ENCODE measurements around the gene TMEM63C.

TMEM63C gene

DNA sequence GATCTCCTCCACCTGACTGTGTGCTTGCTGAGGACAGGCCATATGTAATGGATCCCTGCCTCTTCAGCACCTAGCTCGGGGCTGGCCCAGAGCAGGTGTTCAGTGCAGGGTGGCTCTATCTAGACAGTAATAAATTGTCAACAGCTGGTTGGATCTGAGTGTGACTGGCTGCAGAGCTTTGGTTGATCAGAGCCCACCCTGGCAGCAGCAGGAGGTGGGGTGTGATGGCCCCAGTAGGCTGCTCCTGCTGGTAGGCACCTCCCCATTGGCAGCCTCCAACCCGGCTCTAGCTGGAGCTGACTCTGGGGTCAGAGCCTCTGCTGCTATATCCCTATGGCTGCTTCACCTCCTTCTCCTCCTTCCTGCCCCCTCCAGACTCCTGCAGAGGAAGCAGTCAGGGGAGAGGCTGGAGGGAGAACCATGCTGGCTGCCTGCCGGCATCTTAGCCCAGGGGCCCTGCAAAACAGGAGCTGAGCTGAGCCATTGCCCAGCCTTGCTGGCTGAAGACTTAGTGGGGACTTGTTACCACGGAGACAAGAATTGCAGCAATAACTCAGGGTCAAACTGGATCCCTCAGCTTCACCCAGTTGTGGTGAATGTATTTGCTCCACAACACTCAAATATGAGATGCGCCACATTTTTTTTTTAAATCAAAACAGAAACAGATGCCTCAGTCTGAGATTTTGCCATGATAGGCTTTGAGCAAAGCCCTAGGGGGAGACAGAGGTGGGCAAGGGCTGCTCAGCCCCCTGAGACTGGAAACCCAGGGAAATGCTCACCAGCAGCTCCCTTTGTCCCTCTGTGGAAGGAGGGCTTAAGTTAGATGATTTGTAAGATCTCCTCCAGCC, 22.2 kb downstream of the TMEM63C start:
- Histone ChIP-seq H3K9ac (ENCODE audit: low read length) (no peak overlapping the region), H3K4me3 (ENCODE audit: low read length) (no peak overlapping the region), H3K27me3 (ENCODE audit: control insufficient read depth, insufficient read depth, low read length) (no peaks in the 10 kb centered on the region), H3K4me1 (ENCODE audit: control insufficient read depth, low read depth, low read length) (peaks cover 4% of the 10 kb centered on the region), H3K9me3 (ENCODE audit: control insufficient read depth, low read depth, low read length) (no peaks in the 10 kb centered on the region), H3K27ac (ENCODE audit: low read length) (no peak overlapping the region), H3K36me3 (ENCODE audit: control insufficient read depth, low read depth, low read length) (no peaks in the 10 kb centered on the region)

DNA sequence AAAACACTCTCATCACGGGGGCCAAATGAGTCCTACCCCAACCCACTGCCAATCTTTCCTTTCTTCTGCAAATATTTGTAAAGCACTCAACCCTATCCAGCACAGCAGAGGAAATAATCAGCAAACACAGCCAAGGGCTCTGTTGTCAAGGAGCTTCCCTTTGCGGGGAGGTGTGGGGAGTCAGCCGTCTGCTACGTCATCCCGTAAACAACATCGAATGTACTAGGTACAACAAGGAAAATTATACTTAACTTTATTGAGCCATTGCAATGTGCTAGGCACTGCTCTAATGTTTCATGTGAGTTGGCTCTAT, 22.8 kb downstream of the TMEM63C start:
- Histone ChIP-seq H3K9me3 (ENCODE audit: control insufficient read depth, low read depth, low read length) (no peaks in the 10 kb centered on the region), H3K4me1 (ENCODE audit: control insufficient read depth, low read depth, low read length) (peaks cover 4% of the 10 kb centered on the region), H3K9ac (ENCODE audit: low read length) (no peak overlapping the region), H3K36me3 (ENCODE audit: control insufficient read depth, low read depth, low read length) (no peaks in the 10 kb centered on the region), H3K4me3 (ENCODE audit: low read length) (no peak overlapping the region), H3K27ac (ENCODE audit: low read length) (no peak overlapping the region), H3K27me3 (ENCODE audit: control insufficient read depth, insufficient read depth, low read length) (no peaks in the 10 kb centered on the region)

DNA sequence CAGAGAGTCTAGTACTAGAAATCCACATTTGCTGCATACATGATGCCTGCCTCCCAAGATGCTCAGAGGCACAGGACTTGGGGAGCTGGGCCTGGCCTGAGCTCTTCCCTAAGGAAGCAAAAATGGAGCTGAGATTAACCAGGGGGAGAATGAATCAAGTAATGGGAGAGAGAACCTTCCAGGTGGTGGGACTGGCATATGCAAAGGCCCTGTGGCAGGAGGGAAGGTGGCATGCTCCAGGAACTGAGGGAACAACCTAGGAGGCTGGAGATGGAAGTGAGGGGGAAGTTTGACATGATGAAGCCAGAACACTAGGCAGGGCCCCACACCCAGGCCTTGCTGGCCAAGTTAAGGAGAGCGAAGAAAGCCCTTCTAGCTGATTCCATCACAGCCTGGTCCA, 23.3 kb downstream of the TMEM63C start:
- no peaks in the 10 kb centered on the region for H3K9me3 ChIP-seq (ENCODE audit: control insufficient read depth, low read depth, low read length)
- peaks cover 4% of the 10 kb centered on the region for H3K4me1 ChIP-seq (ENCODE audit: control insufficient read depth, low read depth, low read length)

DNA sequence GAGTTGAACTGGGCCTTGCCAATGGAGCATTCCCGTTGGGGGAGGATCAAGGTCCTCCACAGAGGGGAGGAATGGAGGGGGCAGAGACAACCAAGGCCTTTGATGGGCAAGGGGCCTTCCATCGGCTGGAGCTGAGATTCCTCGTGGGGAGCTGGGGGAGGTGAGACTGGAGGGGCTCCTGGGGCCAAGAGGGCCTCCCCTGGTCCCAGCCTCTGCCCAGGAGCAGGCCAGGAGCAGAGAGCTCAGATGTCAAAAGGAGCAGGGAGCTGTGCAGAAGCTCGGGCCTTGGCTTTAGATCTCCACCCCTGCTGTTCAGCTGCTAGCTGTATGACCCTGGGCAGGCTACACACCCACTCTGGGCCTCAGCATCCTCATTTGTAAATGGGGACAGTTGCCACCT, 24.0 kb downstream of the TMEM63C start:
- H3K27me3 ChIP-seq (ENCODE audit: control insufficient read depth, insufficient read depth, low read length) = no peaks in the 10 kb centered on the region
- no peaks in the 10 kb centered on the region for H3K9me3 ChIP-seq (ENCODE audit: control insufficient read depth, low read depth, low read length)
- no peaks in the 10 kb centered on the region for H3K36me3 ChIP-seq (ENCODE audit: control insufficient read depth, low read depth, low read length)
- H3K4me3 ChIP-seq (ENCODE audit: low read length) = no peak overlapping the region
- peaks cover 4% of the 10 kb centered on the region for H3K4me1 ChIP-seq (ENCODE audit: control insufficient read depth, low read depth, low read length)
- H3K27ac ChIP-seq (ENCODE audit: low read length) = no peak overlapping the region
- H3K9ac ChIP-seq (ENCODE audit: low read length) = no peak overlapping the region

More for the DNA sequence above, 23.3 kb downstream of the TMEM63C start:
- Histone ChIP-seq H3K9ac (ENCODE audit: low read length) (no peak overlapping the region), H3K27me3 (ENCODE audit: control insufficient read depth, insufficient read depth, low read length) (no peaks in the 10 kb centered on the region), H3K36me3 (ENCODE audit: control insufficient read depth, low read depth, low read length) (no peaks in the 10 kb centered on the region), H3K4me3 (ENCODE audit: low read length) (no peak overlapping the region), H3K27ac (ENCODE audit: low read length) (no peak overlapping the region)

DNA sequence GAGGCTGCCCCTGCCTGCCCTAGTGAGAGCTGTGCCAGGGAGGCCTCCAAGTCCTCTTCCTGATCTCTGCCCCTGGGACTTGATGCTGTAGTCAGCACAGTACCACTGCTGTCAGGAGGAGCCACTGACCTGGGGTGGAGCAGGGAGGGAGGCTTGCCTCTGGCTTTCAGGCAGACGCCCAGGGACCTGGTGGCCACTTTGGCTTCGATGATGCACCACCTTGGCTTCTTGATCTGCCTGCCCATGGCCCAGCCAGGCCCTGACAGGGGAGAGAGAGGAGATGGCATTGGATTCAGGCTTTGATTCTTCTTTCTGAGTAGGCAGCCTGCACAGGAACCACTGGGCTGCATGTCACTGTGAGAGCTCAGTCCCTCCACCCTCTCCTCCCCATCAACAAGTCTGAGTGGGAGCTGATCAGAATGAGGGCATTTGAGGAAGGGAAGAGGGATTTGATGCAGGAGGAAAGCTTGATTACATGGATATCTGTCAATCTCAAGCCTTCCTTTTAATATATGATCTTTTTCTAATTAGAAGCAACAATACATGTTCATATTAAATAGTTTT, 24.7 kb downstream of the TMEM63C start:
- Histone ChIP-seq H3K27me3 (ENCODE audit: control insufficient read depth, insufficient read depth, low read length) (no peaks in the 10 kb centered on the region), H3K4me1 (ENCODE audit: control insufficient read depth, low read depth, low read length) (peaks cover 4% of the 10 kb centered on the region), H3K4me3 (ENCODE audit: low read length) (no peak overlapping the region), H3K36me3 (ENCODE audit: control insufficient read depth, low read depth, low read length) (no peaks in the 10 kb centered on the region), H3K27ac (ENCODE audit: low read length) (no peak overlapping the region), H3K9ac (ENCODE audit: low read length) (no peak overlapping the region), H3K9me3 (ENCODE audit: control insufficient read depth, low read depth, low read length) (no peaks in the 10 kb centered on the region)

DNA sequence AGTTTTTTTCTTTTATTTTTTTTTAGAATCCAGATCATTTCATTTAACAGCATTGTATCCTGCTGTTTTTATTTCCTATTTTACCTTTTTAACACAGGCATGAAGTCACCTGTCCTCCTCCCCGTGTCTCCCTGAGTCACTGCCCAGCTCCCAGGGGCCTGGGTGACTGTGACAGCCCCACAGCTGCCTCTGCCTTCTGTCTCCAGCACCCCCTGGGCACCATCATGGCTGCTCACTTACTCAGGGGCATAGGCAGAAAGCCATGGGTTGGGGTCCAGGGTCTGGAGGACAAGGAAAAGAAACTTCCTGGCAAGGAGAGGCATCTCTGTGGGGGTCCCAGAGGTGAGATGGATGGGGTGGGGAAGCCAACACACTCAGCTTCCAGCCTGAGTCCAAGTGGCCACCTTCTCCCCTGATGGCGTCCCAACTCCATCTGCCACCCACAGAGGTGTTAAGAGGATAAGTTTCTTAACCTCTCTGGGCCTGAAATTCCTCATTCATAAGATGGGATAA, 25.3 kb downstream of the TMEM63C start:
- H3K4me3 ChIP-seq (ENCODE audit: low read length) = no peak overlapping the region
- no peaks in the 10 kb centered on the region for H3K9me3 ChIP-seq (ENCODE audit: control insufficient read depth, low read depth, low read length)
- H3K27ac ChIP-seq (ENCODE audit: low read length) = no peak overlapping the region
- no peak overlapping the region for H3K9ac ChIP-seq (ENCODE audit: low read length)
- H3K27me3 ChIP-seq (ENCODE audit: control insufficient read depth, insufficient read depth, low read length) = no peaks in the 10 kb centered on the region
- H3K36me3 ChIP-seq (ENCODE audit: control insufficient read depth, low read depth, low read length) = no peaks in the 10 kb centered on the region
- peaks cover 4% of the 10 kb centered on the region for H3K4me1 ChIP-seq (ENCODE audit: control insufficient read depth, low read depth, low read length)

DNA sequence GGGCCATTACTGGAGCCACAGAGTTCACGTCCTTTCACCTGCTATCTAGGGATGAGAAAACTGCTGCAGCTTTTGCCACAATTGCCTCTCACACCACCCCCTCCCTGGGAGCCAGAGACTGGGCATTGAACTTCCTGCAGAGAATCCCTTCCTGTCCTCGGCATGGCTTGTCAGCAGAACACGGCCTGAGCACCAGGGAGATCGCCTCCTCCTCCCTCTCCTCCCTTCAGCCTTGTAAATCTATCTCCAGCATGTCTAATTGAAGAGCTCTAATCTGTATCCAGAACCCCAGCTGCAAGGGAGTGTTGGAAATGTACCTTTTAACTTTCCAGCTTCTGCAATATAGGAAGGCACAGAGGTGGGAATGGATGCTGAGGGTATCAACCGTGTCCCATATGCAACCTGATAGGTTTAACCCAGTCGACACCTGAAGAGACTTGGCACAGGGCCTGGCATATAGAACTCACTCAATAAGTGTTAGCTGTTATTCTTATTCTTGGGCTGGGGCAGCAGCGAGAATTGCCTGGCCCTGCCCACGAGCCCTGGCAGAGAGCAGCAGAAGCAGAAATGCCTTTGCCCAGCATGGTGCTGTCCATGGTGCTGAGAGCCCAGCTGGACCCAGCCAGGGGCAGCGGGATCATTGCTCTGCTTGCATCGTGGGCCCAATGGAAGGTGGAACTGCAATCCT, 26.8 kb downstream of the TMEM63C start:
- no peak overlapping the region for H3K4me3 ChIP-seq (ENCODE audit: low read length)
- H3K4me1 ChIP-seq (ENCODE audit: control insufficient read depth, low read depth, low read length) = peaks cover 3% of the 10 kb centered on the region
- H3K9ac ChIP-seq (ENCODE audit: low read length) = no peak overlapping the region
- H3K9me3 ChIP-seq (ENCODE audit: control insufficient read depth, low read depth, low read length) = no peaks in the 10 kb centered on the region
- H3K27me3 ChIP-seq (ENCODE audit: control insufficient read depth, insufficient read depth, low read length) = no peaks in the 10 kb centered on the region
- H3K27ac ChIP-seq (ENCODE audit: low read length) = no peak overlapping the region
- no peaks in the 10 kb centered on the region for H3K36me3 ChIP-seq (ENCODE audit: control insufficient read depth, low read depth, low read length)

DNA sequence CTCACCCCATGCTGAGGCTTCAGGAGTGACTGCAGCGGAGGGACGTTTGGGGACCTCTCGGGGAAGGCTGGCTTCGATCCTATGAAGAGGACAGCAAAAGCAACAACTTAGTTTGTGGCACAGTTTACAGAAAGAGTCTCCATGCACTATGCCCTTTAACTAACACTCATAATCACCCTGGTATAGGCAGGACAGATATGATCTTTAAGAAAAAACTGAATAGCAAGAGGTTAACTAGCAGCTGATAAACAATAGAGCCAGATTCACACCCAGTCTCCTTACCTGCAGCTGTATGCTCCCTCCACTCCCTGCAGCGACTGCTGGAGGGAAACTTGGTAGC, 27.4 kb downstream of the TMEM63C start:
- Histone ChIP-seq H3K4me1 (ENCODE audit: control insufficient read depth, low read depth, low read length) (no peaks in the 10 kb centered on the region), H3K27ac (ENCODE audit: low read length) (no peak overlapping the region), H3K4me3 (ENCODE audit: low read length) (no peak overlapping the region), H3K9ac (ENCODE audit: low read length) (no peak overlapping the region), H3K27me3 (ENCODE audit: control insufficient read depth, insufficient read depth, low read length) (no peaks in the 10 kb centered on the region), H3K36me3 (ENCODE audit: control insufficient read depth, low read depth, low read length) (no peaks in the 10 kb centered on the region), H3K9me3 (ENCODE audit: control insufficient read depth, low read depth, low read length) (no peaks in the 10 kb centered on the region)

DNA sequence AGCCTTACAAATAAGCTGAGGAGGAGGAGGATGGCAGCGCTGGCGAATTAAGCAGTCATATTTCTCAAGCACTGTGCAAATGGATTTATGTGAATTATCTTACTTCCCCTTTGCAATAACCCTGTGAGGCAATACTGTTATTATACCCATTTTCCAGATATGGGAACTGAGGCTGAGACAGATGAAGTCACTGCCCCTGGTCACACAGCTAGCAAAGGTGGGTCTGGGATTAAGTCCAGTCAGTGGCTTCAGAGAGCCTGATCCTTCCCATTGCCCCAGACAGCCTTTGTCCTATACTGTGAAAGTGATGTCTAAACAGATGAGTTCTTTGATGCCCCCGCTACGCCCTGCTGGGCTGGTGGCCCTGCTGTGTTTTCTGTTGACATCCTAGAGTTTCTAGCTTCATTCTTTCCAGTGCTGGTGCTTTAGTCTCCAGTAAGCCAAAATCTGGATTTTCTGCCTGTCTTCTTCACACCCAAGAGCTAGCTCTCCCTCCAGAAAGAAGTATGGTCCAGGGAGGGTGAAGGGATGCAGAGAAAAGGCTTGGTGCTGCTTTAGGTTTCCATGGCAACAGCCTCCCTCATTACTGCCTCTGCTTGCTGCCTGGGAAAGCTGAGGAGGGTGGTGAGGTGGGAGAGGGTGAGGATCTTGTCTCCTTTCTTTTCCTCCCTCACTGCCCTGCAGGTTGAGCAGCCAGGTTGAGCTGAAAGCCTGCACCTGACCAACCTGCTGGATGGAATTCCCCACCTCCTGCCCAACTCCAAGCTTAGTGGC, 30.7 kb downstream of the TMEM63C start:
- H3K4me3 ChIP-seq (ENCODE audit: low read length) = no peak overlapping the region
- H3K27ac ChIP-seq (ENCODE audit: low read length) = no peak overlapping the region
- no peak overlapping the region for H3K9ac ChIP-seq (ENCODE audit: low read length)
- no peaks in the 10 kb centered on the region for H3K4me1 ChIP-seq (ENCODE audit: control insufficient read depth, low read depth, low read length)
- no peaks in the 10 kb centered on the region for H3K9me3 ChIP-seq (ENCODE audit: control insufficient read depth, low read depth, low read length)
- no peaks in the 10 kb centered on the region for H3K27me3 ChIP-seq (ENCODE audit: control insufficient read depth, insufficient read depth, low read length)
- no peaks in the 10 kb centered on the region for H3K36me3 ChIP-seq (ENCODE audit: control insufficient read depth, low read depth, low read length)

DNA sequence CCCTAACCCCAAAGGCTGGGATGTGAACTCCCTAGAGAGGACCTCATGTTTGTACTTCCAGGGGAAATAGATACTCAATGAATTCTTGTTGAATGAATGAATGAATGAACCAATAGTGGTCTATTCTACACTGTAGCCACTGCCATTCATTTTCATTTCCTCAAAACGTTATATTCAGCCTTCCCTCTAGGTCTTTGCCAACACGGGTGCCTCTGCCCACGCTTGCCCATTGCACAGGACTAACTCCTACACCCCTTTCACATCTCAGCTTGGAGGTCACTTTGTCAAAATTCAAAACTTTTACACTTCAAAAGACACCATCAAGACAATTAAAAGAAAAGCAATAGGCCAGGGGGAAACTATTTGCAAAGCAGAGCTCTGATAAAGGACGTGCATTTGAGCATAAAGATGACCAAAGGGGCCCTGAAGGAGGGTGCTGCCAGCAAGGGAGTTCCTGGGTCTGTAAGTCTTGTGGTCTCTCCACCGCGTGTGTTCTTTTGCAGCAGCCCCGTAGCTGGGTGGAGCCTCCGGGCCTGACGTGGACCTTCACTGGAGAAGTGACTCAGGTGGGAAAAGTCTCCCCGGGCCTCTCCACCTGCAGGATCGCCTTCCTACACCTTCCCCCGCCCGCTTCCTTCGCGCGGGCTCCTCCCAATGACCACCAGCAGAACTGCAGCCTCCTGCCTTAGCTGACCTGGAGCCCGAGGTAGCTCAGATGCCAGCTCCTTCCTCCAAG, 31.5 kb downstream of the TMEM63C start:
- Histone ChIP-seq H3K4me3 (ENCODE audit: low read length) (no peak overlapping the region), H3K9me3 (ENCODE audit: control insufficient read depth, low read depth, low read length) (no peaks in the 10 kb centered on the region), H3K36me3 (ENCODE audit: control insufficient read depth, low read depth, low read length) (no peaks in the 10 kb centered on the region), H3K27me3 (ENCODE audit: control insufficient read depth, insufficient read depth, low read length) (no peaks in the 10 kb centered on the region), H3K27ac (ENCODE audit: low read length) (no peak overlapping the region), H3K9ac (ENCODE audit: low read length) (no peak overlapping the region), H3K4me1 (ENCODE audit: control insufficient read depth, low read depth, low read length) (no peaks in the 10 kb centered on the region)

DNA sequence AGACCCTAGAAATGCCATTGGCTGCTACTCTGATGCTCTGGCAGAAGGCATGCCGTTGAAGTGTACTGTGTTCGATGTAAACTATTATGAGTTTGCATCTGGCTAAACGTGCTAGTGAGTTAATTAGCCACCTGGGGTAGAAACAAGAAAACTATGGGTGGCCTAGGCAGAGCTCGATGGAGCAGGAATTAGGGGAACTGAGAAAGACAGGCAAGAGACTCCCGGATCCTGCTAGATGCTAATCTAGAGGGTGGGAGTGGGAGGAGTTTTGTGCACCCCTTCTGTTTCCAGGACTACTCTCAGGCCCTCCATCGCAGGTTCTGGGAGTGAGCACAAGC, 32.0 kb downstream of the TMEM63C start:
- H3K27me3 ChIP-seq (ENCODE audit: control insufficient read depth, insufficient read depth, low read length) = no peaks in the 10 kb centered on the region
- H3K27ac ChIP-seq (ENCODE audit: low read length) = no peak overlapping the region
- H3K4me3 ChIP-seq (ENCODE audit: low read length) = no peak overlapping the region
- H3K36me3 ChIP-seq (ENCODE audit: control insufficient read depth, low read depth, low read length) = no peaks in the 10 kb centered on the region
- no peaks in the 10 kb centered on the region for H3K4me1 ChIP-seq (ENCODE audit: control insufficient read depth, low read depth, low read length)
- H3K9ac ChIP-seq (ENCODE audit: low read length) = no peak overlapping the region
- H3K9me3 ChIP-seq (ENCODE audit: control insufficient read depth, low read depth, low read length) = no peaks in the 10 kb centered on the region
